ENCODE data around the gene MBP.
"Not testable (repeated sequence)": the region's sequence is repeated elsewhere in the genome, so short reads cannot be mapped to it uniquely, and the experiment has no call there.

Gene MBP

DNA sequence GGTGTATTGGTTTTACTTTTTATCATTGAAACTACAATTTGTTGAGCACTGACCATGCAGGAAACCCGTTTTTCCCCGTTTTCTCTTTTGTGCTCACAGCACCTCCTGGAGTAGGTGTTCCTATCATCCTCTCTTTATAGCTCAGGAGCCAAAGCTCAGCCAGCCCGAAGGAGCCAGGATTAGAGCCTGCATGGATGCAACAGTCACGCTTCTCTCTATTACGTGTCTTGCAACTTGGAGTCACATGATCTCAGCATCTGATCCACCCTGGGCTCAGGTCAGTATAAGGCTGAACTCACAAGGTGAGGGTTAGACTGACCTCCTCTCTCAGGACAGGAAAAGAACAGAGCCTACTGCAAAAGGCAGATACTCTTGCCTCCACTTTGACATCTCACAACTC lies 150.5 kb downstream of the MBP start:
- no peak for DNase-seq

- no peak for DNase-seq
These were observed 151.1 kb downstream of the MBP start for GRCh38 chr18:76981396-76981968.

- DNase-seq = no peak
These were observed 151.8 kb downstream of the MBP start for GRCh38 chr18:76980663-76981395.

- DNase-seq = no peak
These were observed 152.7 kb downstream of the MBP start for GRCh38 chr18:76979906-76980305.

- DNase-seq = no peak
These were observed 153.4 kb downstream of the MBP start for GRCh38 chr18:76979111-76979751.

- DNase-seq = no peak
These were observed 154.0 kb downstream of the MBP start for GRCh38 chr18:76978616-76979015.

DNA sequence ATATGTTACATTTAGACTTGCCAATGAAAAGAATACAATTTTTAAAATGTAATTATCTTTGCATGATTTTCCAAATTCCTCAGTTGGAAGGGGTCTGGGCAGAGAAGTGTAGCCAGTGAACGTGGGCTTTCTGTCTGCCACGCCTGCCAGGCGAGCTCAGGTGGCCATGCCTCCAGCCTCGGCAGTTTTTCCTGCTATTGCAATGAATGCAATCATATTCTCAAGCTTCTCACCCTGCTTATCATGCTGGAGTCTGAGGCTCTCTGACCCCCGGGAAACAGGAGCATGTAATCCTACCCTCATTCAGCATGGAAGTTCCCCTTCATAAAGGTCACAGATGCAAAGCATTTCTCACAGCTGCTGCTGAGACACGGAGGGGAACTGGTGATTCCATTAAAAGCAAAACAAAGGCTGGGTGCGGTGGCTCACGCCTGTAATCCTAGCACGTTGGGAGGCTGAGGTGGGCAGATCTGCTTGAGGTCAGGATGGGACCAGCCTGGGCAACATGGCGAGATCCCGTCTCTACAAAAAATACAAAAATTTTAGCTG lies 154.8 kb downstream of the MBP start:
- DNase-seq = no peak

DNA sequence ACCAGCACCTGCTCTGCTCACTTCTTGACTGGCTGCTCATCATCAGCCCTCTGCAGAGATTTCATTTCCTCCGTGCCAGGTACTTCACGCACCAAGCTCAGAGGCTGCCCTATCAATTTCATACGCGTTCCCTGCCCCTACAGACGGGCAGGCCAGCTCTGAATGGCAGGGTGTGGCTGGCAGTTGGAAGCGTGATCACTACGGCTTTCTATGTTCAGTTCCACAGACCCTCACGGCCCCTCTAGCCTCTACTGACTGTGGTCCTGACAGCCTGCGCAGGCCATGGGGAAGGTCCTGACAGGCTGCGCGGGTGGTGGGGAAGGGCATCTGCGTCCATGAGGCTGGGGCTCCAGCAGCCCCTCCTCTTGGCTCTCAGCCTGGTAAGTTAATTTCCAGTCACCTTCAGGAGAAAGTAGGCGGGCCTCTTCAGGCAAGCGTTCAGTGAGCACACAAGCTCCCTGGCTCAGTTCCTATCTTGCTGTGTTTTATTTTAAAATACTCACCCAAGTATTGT lies 155.4 kb downstream of the MBP start:
- no peak for DNase-seq

DNA sequence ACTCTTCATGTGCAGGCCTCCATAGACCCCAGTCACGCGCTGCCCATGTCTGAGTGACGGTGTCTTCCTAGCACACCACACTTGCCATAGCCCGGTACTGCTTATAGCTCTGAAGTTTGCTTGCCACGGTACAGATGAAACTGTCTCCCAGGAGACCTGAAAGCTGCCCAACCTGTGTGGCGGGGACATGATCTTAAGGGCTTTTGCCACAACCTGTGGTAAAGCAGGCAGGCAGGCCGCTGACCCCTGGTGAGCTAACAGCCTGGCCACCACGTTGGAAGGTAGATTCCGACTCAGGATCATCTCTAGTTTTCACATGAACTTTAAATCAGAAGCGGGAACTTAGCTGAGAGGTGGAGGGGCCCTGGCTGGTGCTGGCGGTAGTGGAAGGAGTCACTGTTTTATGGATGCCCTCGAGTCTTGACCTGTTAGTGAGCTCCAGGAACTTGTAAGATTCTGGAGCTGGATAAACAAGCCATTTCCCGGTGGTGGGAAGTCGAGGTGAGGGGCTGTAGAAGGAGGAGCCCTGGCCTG lies 156.9 kb downstream of the MBP start:
- DNase-seq = no peak

DNA sequence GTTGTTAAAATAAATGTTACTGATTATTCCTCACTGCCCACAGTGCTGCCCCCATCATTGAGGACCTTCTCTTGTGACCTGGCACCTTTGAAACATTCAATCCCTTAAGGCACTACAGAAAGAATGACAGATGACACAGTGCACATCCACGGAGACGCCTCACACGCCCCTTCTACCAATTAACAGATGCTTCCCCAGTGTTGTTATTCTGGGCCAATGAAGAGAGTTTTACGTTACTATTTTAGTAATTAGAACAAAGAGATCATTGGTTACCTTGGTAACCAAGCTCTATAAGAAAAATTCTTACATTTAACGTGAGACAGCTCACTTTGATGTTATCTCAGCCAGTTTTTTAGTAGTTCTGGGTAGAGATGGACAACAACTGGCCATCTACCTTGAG lies 158.2 kb downstream of the MBP start:
- no peak for DNase-seq

GRCh38 chr18:76973520-76974266 lies 158.9 kb downstream of the MBP start:
- DNase-seq = no peak

DNA sequence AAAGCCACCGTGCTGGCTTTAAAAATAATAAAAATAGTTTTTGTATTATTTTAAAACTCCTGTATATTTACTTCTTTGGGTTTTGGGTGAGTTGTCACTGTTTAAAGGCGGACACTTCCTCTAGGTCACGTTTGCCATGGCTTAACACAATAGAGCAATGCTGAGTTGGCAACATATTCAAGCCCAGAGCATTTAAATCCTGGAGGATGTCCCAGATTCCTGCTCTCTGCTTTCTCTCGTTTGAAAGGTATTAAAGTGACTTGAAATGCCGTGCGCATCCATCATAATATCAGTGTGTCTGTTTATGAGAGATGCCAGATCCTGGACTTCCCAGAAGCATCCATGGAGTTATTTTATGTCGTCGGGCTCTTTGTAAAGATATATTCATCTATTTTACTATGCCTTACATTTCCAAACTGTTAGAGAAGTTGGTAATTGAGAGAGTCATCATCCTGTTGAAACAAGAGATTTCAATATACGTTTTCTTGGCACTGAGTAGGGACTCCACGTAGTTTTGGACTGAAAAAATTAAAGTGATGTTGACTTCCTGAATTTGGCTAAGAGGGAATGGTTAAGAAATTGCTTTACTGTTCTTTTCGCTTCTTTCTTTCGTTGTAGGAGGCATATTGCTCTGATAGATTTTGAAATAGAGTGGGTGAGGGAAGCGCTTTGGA lies 159.6 kb downstream of the MBP start:
- DNase-seq = no peak

GRCh38 chr18:76972241-76972640 lies 160.3 kb downstream of the MBP start:
- no peak for DNase-seq

DNA sequence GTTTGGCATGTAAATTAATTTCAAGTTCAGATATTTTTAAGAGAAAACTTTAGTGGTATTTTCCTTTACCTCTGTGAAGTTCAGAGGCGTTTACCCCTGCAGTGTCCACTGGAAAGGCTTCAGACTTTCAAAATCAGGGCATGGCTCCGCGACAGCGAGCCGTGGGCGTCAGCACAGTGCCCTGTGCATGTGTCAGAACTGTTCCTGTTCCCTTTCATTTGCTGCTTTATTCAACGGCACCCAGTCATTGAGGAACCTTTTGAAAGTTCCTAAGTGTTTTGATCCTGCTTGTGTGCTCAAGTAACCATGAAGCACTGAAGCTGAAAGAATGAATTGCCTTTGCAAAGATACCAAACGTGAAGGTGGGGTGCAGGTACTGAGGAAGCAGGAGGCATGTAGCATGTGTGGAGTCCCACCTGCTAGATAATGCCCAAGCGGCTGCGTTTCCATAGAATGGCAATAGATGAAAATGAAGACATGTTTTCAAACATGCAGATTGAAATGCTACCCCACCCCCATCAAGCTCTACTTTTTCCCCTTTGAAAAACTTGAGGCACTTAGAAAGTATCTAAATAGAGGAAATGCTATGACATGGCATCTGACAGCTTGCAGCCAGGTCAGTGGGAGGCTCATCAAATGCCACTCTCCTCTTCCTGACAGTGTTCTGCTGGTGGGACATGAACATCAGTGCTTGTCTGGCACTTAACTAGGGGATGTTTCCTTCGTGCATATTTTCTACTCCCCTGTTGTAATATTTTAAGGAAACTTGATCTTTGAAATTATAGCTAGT lies 161.6 kb downstream of the MBP start:
- no peak for DNase-seq

DNA sequence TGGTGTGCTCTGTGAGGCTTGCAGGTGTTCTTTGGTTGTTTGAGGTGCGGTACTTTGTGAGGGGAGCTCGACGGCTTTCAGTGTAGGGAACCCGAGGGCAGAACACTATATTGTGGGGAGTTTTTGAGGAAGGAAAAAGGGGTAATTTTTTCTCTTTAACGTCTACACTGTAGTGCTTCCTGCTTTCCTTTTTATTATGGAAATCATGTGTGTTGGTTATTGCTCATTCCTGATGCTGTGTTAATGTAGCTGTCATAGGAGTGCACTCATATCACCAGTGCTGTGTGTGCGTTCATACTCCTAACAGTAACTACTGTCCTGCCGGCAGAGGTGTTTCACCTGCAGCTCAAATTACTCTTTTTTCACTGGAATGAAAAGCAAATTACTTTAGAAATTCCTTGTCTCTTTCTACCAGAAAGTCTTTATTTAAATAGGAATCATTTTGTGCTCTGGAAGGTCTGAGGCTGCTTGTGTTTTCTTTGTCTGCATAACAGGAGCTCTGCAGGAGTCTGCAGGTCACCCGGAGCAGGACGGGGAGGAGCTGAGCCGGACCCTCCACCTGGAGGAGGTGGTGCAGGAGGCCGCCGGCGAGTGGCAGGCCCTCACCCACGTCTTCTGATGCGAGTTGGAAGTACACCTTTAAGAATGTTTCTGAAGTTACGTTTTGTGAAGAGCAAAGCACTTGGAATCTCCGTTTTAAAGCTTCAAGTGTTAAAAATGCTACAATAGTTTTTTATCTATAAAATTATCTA lies 164.7 kb downstream of the MBP start:
- DNase-seq = no peak

DNA sequence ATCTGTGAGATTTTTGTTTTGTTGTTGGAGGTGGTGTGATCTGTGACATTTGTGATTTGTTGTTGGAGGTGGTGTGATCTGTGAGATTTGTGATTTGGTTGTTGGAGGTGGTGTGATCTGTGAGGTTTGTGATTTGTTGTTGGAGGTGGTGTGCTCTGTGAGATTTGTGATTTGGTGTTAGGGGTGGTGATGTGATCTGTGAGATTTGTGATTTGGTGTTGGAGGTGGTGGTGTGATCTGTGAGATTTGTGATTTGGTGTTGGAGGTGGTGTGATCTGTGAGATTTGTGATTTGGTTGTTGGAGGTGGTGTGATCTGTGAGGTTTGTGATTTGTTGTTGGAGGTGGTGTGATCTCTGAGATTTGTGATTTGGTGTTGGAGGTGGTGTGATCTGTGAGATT lies 165.3 kb downstream of the MBP start:
- not testable (repeated sequence) for DNase-seq

DNA sequence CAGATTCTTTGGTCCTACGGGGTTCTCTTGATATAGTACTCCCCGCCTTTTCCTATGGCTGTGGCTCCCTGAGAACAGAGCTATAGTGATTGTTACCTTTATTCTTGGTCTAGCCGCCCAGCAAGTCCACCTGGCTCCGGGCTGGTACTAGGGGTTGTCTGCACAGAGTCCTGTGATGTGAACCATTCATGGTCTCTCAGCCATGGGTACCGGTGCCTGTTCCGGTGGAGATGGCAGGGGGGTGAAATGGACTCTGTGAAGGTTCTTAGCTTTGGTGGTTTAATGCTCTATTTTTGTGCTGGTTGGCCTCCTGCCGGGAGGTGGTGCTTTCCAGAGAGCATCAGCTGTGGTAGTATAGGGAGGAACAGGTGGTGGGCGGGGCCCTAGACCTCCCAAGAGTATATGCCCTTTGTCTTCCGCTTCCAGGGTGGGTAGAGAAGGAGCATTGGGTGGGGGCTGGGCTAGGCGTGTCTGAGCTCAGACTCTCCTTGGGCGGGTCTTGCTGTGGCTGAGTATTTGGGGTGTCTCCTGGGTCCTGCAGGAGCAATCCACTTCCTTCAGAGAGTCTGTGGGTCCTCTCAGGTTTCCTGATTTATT lies 166.9 kb downstream of the MBP start:
- not testable (repeated sequence) for DNase-seq

DNA sequence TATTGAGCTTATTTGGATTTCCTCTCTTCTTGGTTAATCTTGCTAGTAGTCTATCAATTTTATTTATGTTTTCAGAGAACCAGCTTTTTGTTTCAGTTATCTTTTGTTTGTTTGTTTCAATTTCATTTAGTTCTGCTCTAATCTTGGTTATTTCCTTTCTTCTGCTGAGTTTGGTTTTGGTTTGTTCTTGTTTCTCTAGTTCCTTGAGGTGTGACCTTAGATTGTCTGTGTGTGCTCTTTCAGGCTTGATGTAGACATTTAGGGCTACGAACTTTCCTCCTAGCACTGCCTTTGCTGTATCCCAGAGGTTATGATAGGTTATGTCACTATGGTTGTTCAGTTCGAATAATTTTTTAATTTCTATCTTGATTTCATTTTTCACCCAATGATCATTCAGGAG lies 168.6 kb downstream of the MBP start:
- DNase-seq = no peak

DNA sequence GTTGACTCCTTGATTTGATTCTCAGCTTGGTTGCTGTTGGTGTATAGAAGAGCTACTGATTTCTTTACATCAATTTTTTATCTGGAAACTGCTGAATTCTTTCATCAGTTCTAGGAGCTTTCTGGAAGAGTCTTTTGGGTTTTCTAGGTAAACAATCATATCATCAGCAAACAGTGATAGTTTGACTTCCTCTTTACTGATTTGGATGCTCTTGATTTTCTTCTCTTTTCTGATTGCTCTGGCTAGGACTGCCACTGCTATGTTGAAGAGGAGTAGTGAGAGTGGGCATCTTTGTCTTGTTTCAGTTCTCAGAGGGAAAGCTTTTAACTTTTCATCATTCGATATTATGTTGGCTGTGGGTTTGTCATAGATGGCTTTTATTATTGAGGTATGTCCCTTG lies 169.7 kb downstream of the MBP start:
- no peak for DNase-seq

- no peak for DNase-seq
These were observed 172.0 kb downstream of the MBP start for GRCh38 chr18:76960528-76961035.

Data from hematopoietic multipotent progenitor cell treated with erythropoietin and hydrocortisone succinate and interleukin-3 and kit ligand, for 8 days (in vitro differentiated cells).